Measurements from ENCODE around the gene CD36. TPM values are rescaled to one million over a fixed set of nuclear protein-coding genes. Genes with fewer than 3 reads are reported as not detected.

Gene CD36
- total RNA-seq, 1 experiment from 2014 or later, result 1.4 TPM

DNA sequence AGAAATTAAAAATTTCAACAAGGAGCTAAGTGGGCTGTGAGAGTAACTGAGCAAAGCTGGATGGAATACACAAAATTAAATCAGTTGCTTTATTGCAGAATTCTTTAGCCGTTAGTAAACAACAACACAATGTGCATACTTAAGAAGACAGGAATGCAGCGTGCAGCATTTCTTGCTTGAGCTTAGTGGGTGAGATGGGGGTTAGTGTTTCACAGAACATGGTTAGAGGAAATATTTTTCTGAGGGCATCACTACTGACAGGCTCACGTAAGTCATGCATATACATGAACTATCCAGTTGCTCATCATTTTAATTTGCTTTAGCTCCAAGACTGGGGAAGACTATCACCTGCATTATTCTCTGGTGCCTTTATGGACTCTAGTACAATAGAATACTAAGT, 80.8 kb downstream of the CD36 start (continued):
- TF ChIP-seq GABPB1 (CRISPR knock-in tag; IDR thresholded peaks at IDR 0.05), result no peak
- TF ChIP-seq ZNF263 (CRISPR knock-in tag; IDR thresholded peaks at IDR 0.05; ENCODE audit: low read depth), result no peak
- TF ChIP-seq FOXJ3 (CRISPR knock-in tag; IDR thresholded peaks at IDR 0.05; ENCODE audit: borderline replicate concordance), result no peak
- TF ChIP-seq TEAD1 (CRISPR knock-in tag; IDR thresholded peaks at IDR 0.05), result no peak
- no peak for TF ChIP-seq NR1H2 (CRISPR knock-in tag; IDR thresholded peaks at IDR 0.05)
- TF ChIP-seq, protein P1, sequence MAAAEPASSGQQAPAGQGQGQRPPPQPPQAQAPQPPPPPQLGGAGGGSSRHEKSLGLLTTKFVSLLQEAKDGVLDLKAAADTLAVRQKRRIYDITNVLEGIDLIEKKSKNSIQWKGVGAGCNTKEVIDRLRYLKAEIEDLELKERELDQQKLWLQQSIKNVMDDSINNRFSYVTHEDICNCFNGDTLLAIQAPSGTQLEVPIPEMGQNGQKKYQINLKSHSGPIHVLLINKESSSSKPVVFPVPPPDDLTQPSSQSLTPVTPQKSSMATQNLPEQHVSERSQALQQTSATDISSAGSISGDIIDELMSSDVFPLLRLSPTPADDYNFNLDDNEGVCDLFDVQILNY (CRISPR knock-in tag; IDR thresholded peaks at IDR 0.05), result no peak
- TF ChIP-seq JUN (CRISPR knock-in tag; IDR thresholded peaks at IDR 0.05), result no peak

DNA sequence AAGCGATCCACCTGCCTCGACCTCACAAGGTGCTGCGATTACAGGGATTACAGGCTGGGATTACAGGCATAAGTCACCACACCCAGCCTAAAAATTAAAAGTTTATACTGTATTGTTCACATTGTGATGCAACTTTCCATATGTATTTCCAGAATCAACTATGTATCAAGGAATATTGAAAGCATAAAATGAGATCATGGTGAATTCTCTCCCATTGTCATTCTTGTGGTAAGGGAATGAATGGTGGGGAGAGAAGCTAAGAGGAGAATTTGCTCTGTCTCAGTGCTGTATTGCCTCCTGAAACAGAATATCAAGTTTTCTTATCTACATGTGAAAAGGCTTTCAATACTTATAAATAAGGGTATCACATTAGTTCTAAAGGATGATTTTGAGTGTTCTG, 81.7 kb downstream of the CD36 start:
- Mint-ChIP-seq H3K27ac (no peak overlapping the region), H3K36me3 (peaks cover 4% of the 10 kb centered on the region), H3K4me1 (peaks cover 47% of the 10 kb centered on the region), H3K4me3 (no peak overlapping the region), H3K9me3 (no peaks in the 10 kb centered on the region), H3K27me3 (ENCODE audit: low read depth) (no peaks in the 10 kb centered on the region)
- ChIA-PET CTCF (no interaction called here), POLR2A (no interaction called here)
- no peak for ATAC-seq
- no peak for DNase-seq (ENCODE audit: low spot score)
- TF ChIP-seq, protein P2, sequence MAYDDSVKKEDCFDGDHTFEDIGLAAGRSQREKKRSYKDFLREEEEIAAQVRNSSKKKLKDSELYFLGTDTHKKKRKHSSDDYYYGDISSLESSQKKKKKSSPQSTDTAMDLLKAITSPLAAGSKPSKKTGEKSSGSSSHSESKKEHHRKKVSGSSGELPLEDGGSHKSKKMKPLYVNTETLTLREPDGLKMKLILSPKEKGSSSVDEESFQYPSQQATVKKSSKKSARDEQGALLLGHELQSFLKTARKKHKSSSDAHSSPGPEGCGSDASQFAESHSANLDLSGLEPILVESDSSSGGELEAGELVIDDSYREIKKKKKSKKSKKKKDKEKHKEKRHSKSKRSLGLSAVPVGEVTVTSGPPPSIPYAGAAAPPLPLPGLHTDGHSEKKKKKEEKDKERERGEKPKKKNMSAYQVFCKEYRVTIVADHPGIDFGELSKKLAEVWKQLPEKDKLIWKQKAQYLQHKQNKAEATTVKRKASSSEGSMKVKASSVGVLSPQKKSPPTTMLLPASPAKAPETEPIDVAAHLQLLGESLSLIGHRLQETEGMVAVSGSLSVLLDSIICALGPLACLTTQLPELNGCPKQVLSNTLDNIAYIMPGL (CRISPR knock-in tag; IDR thresholded peaks at IDR 0.05), result no peak
- TF ChIP-seq CREB1 (CRISPR knock-in tag; IDR thresholded peaks at IDR 0.05) (no peak), PRRX2 (CRISPR knock-in tag; IDR thresholded peaks at IDR 0.05) (no peak), KAT7 (CRISPR knock-in tag; IDR thresholded peaks at IDR 0.05; ENCODE audit: borderline replicate concordance) (no peak), GRHL2 (CRISPR knock-in tag; IDR thresholded peaks at IDR 0.05; ENCODE audit: insufficient replicate concordance, severe bottlenecking) (no peak), CREM (CRISPR knock-in tag; IDR thresholded peaks at IDR 0.05) (no peak), EMX1 (CRISPR knock-in tag; IDR thresholded peaks at IDR 0.05) (no peak), ATF1 (CRISPR knock-in tag; IDR thresholded peaks at IDR 0.05) (no peak), SP1 (CRISPR knock-in tag; conservative IDR thresholded peaks at IDR 0.05) (no peak), IRF2 (CRISPR knock-in tag; IDR thresholded peaks at IDR 0.05; ENCODE audit: borderline replicate concordance, low read depth) (no peak)
- TF ChIP-seq, protein P3, sequence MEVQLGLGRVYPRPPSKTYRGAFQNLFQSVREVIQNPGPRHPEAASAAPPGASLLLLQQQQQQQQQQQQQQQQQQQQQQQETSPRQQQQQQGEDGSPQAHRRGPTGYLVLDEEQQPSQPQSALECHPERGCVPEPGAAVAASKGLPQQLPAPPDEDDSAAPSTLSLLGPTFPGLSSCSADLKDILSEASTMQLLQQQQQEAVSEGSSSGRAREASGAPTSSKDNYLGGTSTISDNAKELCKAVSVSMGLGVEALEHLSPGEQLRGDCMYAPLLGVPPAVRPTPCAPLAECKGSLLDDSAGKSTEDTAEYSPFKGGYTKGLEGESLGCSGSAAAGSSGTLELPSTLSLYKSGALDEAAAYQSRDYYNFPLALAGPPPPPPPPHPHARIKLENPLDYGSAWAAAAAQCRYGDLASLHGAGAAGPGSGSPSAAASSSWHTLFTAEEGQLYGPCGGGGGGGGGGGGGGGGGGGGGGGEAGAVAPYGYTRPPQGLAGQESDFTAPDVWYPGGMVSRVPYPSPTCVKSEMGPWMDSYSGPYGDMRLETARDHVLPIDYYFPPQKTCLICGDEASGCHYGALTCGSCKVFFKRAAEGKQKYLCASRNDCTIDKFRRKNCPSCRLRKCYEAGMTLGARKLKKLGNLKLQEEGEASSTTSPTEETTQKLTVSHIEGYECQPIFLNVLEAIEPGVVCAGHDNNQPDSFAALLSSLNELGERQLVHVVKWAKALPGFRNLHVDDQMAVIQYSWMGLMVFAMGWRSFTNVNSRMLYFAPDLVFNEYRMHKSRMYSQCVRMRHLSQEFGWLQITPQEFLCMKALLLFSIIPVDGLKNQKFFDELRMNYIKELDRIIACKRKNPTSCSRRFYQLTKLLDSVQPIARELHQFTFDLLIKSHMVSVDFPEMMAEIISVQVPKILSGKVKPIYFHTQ (CRISPR knock-in tag; IDR thresholded peaks at IDR 0.05), result no peak
- TF ChIP-seq, protein P4, sequence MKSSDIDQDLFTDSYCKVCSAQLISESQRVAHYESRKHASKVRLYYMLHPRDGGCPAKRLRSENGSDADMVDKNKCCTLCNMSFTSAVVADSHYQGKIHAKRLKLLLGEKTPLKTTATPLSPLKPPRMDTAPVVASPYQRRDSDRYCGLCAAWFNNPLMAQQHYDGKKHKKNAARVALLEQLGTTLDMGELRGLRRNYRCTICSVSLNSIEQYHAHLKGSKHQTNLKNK (CRISPR knock-in tag; IDR thresholded peaks at IDR 0.05), result no peak
- TF ChIP-seq, protein P5, sequence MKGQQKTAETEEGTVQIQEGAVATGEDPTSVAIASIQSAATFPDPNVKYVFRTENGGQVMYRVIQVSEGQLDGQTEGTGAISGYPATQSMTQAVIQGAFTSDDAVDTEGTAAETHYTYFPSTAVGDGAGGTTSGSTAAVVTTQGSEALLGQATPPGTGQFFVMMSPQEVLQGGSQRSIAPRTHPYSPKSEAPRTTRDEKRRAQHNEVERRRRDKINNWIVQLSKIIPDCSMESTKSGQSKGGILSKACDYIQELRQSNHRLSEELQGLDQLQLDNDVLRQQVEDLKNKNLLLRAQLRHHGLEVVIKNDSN (CRISPR knock-in tag; IDR thresholded peaks at IDR 0.05), result no peak
- TF ChIP-seq, protein P6, sequence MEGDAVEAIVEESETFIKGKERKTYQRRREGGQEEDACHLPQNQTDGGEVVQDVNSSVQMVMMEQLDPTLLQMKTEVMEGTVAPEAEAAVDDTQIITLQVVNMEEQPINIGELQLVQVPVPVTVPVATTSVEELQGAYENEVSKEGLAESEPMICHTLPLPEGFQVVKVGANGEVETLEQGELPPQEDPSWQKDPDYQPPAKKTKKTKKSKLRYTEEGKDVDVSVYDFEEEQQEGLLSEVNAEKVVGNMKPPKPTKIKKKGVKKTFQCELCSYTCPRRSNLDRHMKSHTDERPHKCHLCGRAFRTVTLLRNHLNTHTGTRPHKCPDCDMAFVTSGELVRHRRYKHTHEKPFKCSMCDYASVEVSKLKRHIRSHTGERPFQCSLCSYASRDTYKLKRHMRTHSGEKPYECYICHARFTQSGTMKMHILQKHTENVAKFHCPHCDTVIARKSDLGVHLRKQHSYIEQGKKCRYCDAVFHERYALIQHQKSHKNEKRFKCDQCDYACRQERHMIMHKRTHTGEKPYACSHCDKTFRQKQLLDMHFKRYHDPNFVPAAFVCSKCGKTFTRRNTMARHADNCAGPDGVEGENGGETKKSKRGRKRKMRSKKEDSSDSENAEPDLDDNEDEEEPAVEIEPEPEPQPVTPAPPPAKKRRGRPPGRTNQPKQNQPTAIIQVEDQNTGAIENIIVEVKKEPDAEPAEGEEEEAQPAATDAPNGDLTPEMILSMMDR (IDR thresholded peaks at IDR 0.05), result no peak
- TF ChIP-seq, protein P7, sequence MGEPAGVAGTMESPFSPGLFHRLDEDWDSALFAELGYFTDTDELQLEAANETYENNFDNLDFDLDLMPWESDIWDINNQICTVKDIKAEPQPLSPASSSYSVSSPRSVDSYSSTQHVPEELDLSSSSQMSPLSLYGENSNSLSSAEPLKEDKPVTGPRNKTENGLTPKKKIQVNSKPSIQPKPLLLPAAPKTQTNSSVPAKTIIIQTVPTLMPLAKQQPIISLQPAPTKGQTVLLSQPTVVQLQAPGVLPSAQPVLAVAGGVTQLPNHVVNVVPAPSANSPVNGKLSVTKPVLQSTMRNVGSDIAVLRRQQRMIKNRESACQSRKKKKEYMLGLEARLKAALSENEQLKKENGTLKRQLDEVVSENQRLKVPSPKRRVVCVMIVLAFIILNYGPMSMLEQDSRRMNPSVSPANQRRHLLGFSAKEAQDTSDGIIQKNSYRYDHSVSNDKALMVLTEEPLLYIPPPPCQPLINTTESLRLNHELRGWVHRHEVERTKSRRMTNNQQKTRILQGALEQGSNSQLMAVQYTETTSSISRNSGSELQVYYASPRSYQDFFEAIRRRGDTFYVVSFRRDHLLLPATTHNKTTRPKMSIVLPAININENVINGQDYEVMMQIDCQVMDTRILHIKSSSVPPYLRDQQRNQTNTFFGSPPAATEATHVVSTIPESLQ (CRISPR knock-in tag; IDR thresholded peaks at IDR 0.05), result no peak
- TF ChIP-seq, protein P8, sequence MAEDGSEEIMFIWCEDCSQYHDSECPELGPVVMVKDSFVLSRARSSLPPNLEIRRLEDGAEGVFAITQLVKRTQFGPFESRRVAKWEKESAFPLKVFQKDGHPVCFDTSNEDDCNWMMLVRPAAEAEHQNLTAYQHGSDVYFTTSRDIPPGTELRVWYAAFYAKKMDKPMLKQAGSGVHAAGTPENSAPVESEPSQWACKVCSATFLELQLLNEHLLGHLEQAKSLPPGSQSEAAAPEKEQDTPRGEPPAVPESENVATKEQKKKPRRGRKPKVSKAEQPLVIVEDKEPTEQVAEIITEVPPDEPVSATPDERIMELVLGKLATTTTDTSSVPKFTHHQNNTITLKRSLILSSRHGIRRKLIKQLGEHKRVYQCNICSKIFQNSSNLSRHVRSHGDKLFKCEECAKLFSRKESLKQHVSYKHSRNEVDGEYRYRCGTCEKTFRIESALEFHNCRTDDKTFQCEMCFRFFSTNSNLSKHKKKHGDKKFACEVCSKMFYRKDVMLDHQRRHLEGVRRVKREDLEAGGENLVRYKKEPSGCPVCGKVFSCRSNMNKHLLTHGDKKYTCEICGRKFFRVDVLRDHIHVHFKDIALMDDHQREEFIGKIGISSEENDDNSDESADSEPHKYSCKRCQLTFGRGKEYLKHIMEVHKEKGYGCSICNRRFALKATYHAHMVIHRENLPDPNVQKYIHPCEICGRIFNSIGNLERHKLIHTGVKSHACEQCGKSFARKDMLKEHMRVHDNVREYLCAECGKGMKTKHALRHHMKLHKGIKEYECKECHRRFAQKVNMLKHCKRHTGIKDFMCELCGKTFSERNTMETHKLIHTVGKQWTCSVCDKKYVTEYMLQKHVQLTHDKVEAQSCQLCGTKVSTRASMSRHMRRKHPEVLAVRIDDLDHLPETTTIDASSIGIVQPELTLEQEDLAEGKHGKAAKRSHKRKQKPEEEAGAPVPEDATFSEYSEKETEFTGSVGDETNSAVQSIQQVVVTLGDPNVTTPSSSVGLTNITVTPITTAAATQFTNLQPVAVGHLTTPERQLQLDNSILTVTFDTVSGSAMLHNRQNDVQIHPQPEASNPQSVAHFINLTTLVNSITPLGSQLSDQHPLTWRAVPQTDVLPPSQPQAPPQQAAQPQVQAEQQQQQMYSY (CRISPR knock-in tag; IDR thresholded peaks at IDR 0.05), result no peak

All from WTC11 (cell line).